HepG2 (cell line): ENCODE data around the gene SERPINF2. TPM values are rescaled to one million over a fixed set of nuclear protein-coding genes. Genes with fewer than 3 reads are reported as not detected.

Experiments used
- DDIT3 ChIP-seq: sonication (generic); formaldehyde crosslinking; IDR thresholded peaks from 2 replicates; pipeline ENCODE4 v1.4.0; 2020; ENCODE audit warnings: mild to moderate bottlenecking, missing genetic modification reagents
- DRAP1 ChIP-seq: IDR thresholded peaks from 2 replicates; pipeline ENCODE4 v1.6.1; 2016; ENCODE audit warnings: missing genetic modification reagents, missing compliant biosample characterization
- ELF1 ChIP-seq: sonication (generic); formaldehyde crosslinking; IDR thresholded peaks from 2 replicates; pipeline ENCODE4 v1.4.0; 2020; ENCODE audit warnings: missing genetic modification reagents
- FOXJ3 ChIP-seq: sonication (generic); formaldehyde crosslinking; IDR thresholded peaks from 2 replicates; pipeline ENCODE4 v1.4.0; 2020; ENCODE audit warnings: missing genetic modification reagents, mild to moderate bottlenecking, borderline replicate concordance
- ISX ChIP-seq: sonication (generic); formaldehyde crosslinking; conservative IDR thresholded peaks from 2 replicates; pipeline ENCODE4 v1.5.0; 2020; ENCODE audit warnings: missing genetic modification reagents
- KDM6A ChIP-seq: IDR thresholded peaks from 2 replicates; pipeline ENCODE4 v1.6.1; 2016; ENCODE audit warnings: low read depth
- NR2C2 ChIP-seq: sonication (generic); formaldehyde crosslinking; IDR thresholded peaks from 2 replicates; pipeline ENCODE4 v1.4.0; 2020; ENCODE audit warnings: missing genetic modification reagents, mild to moderate bottlenecking, moderate library complexity, borderline replicate concordance
- RARG ChIP-seq: sonication (generic); formaldehyde crosslinking; IDR thresholded peaks from 2 replicates; pipeline ENCODE4 v1.4.0; 2020; ENCODE audit warnings: low read depth, mild to moderate bottlenecking, missing genetic modification reagents
- REXO4 ChIP-seq: sonication (generic); formaldehyde crosslinking; IDR thresholded peaks from 2 replicates; pipeline ENCODE4 v1.8.0; 2022; ENCODE audit warnings: missing genetic modification reagents, mild to moderate bottlenecking, borderline replicate concordance
- SMAD9 ChIP-seq: sonication (generic); formaldehyde crosslinking; IDR thresholded peaks from 2 replicates; pipeline ENCODE4 v1.5.1; 2020; ENCODE audit warnings: mild to moderate bottlenecking, missing genetic modification reagents
- SP2 ChIP-seq: sonication (generic); formaldehyde crosslinking; IDR thresholded peaks from 2 replicates; pipeline ENCODE4 v1.5.1; 2020; ENCODE audit warnings: mild to moderate bottlenecking, missing genetic modification reagents
- TRIM24 ChIP-seq: sonication (generic); formaldehyde crosslinking; IDR thresholded peaks from 2 replicates; pipeline ENCODE4 v1.8.0; 2022; ENCODE audit warnings: mild to moderate bottlenecking, missing genetic modification reagents
- TSC22D2 ChIP-seq: sonication (generic); formaldehyde crosslinking; IDR thresholded peaks from 2 replicates; pipeline ENCODE4 v1.5.1; 2020; ENCODE audit warnings: missing genetic modification reagents, mild to moderate bottlenecking, borderline replicate concordance
- ZBED4 ChIP-seq: sonication (generic); formaldehyde crosslinking; IDR thresholded peaks from 2 replicates; pipeline ENCODE4 v1.4.0; 2020; ENCODE audit warnings: missing genetic modification reagents, borderline replicate concordance
- ZBTB26 ChIP-seq: IDR thresholded peaks from 2 replicates; pipeline ENCODE4 v1.6.1; 2016; ENCODE audit warnings: missing compliant biosample characterization, missing genetic modification reagents, borderline replicate concordance
- ZNF124 ChIP-seq: sonication (generic); formaldehyde crosslinking; IDR thresholded peaks from 2 replicates; pipeline ENCODE4 v1.4.0; 2020; ENCODE audit warnings: missing genetic modification reagents
- ZNF232 ChIP-seq: sonication (generic); formaldehyde crosslinking; IDR thresholded peaks from 2 replicates; pipeline ENCODE4 v1.4.0; 2020; ENCODE audit warnings: missing genetic modification reagents, borderline replicate concordance
- ZNF607 ChIP-seq: sonication (generic); formaldehyde crosslinking; IDR thresholded peaks from 2 replicates; pipeline ENCODE4 v1.5.1; 2020; ENCODE audit warnings: missing genetic modification reagents, mild to moderate bottlenecking, borderline replicate concordance
- ZNF672 ChIP-seq: sonication (generic); formaldehyde crosslinking; IDR thresholded peaks from 2 replicates; pipeline ENCODE4 v1.8.1; 2022; ENCODE audit warnings: missing genetic modification reagents
- ZNF800 ChIP-seq: sonication (generic); formaldehyde crosslinking; IDR thresholded peaks from 2 replicates; pipeline ENCODE4 v1.4.0; 2020; ENCODE audit warnings: missing genetic modification reagents
- polyA plus RNA-seq, 8 experiments: library from polyadenylated mRNA; depleted of rRNA in 3 of 8; stranded (reverse) in 7 of 8; unstranded in 1 of 8; fragments of >200 nt; fragmentation: Illumina TruSeq in 4 of 8; extraction: Trizol in 4 of 8; gene quantifications; 2 replicates each; pipeline versions ENCODE4 v1.2.1 to v1.2.3, GENCODE V29; 2011 to 2016; ENCODE audit warnings: low read depth in 4 of 8, missing spikeins in 1 of 8, mixed read lengths in 1 of 8; ENCODE audit not compliant: insufficient read depth in 1 of 8
- total RNA-seq, 5 experiments: library from RNA; depleted of rRNA; stranded (reverse); fragments of >200 nt; fragmentation: Illumina TruSeq; extraction: Trizol; gene quantifications; 2 replicates each; pipeline ENCODE4 v1.2.3, GENCODE V29; 2016; ENCODE audit warnings: low read depth in 1 of 5

The SERPINF2 gene
- total and polyA plus RNA-seq, 2 of the 13 experiments (the other 11 are each of a cell fraction or from before 2014, with no cell fraction given): 309 to 548 TPM

GRCh38 chr17:1716912-1717695, 25.6 kb upstream of the SERPINF2 start (continued):
- TF ChIP-seq ZBTB26 (CRISPR knock-in tag) (peak; percentile 12; the same call in 1 of the 2 replicates), ZNF232 (CRISPR knock-in tag) (no peak), ZNF672 (CRISPR knock-in tag) (no peak), RARG (CRISPR knock-in tag) (no peak), TSC22D2 (CRISPR knock-in tag) (no peak), REXO4 (CRISPR knock-in tag) (no peak), NR2C2 (CRISPR knock-in tag) (peak; percentile 27; the same call in 1 of the 2 replicates), ZNF800 (no peak), TRIM24 (CRISPR knock-in tag) (no peak), SMAD9 (no peak), FOXJ3 (CRISPR knock-in tag) (no peak), KDM6A (CRISPR knock-in tag) (no peak), SP2 (CRISPR knock-in tag) (peak; percentile 76), ZBED4 (no peak), ELF1 (no peak), ZNF607 (CRISPR knock-in tag) (no peak; the same call in 1 of the 2 replicates), ISX (CRISPR knock-in tag) (no peak), DDIT3 (CRISPR knock-in tag) (no peak), ZNF124 (CRISPR knock-in tag) (no peak; the same call in 1 of the 2 replicates), DRAP1 (peak; percentile 89)
